Right renal cortex interstitium (tissue), 3 donors: Measurements from ENCODE around the gene PCDHGB4. TPM values are rescaled to one million over a fixed set of nuclear protein-coding genes. Genes with fewer than 3 reads are reported as not detected.
"Not testable (repeated sequence)": the region's sequence is repeated elsewhere in the genome, so short reads cannot be mapped to it uniquely, and the experiment has no call there.

Experiments
- DNase-seq, 3 donors: peaks; one replicate each; pipeline ENCODE4 v3.0.0-alpha.2; 2013; ENCODE audit warnings: low read depth in 3 of 3, low spot score in 2 of 3
- polyA plus RNA-seq, 3 donors: library from polyadenylated mRNA; unstranded; fragments of 120-200 nt; gene quantifications; one replicate each; pipeline ENCODE4 v1.2.1, GENCODE V29; 2013; ENCODE audit not compliant: insufficient read length in 3 of 3

Gene PCDHGB4
- polyA plus RNA-seq = 1 to 10 TPM; 5.3 to 6.0 (median 5.5) TPM

GRCh38 chr5:141387557-141388311 is at the start of gene PCDHGB4:
Gene PCDHGB4, plus strand, starts transcription at chr5:141387698. Its CDS starts 187 bp downstream, at chr5:141387885.
- DNase-seq = not testable (repeated sequence)

GRCh38 chr5:141338538-141339306 is 48.8 kb upstream of the PCDHGB4 start, which contains the start of gene PCDHGA2:
Gene PCDHGA2, plus strand, starts transcription at chr5:141338760.
- DNase-seq = peak in 2 of 3 donors; percentile 25 to 43

- not testable (repeated sequence) for DNase-seq
Measured at GRCh38 chr5:141340781-141341354, 46.6 kb upstream of the PCDHGB4 start.

- no peak for DNase-seq
Measured at GRCh38 chr5:141342773-141343172, 44.7 kb upstream of the PCDHGB4 start.

GRCh38 chr5:141343242-141343952 is 44.1 kb upstream of the PCDHGB4 start, which contains the start of gene PCDHGA3:
Gene PCDHGA3, plus strand, starts transcription at chr5:141343829. Its CDS starts 205 bp downstream, at chr5:141344034.
- no peak for DNase-seq

GRCh38 chr5:141343953-141344463 is 43.5 kb upstream of the PCDHGB4 start:
- DNase-seq = no peak

GRCh38 chr5:141345327-141345726 is 42.2 kb upstream of the PCDHGB4 start:
- DNase-seq = no peak

GRCh38 chr5:141346017-141346416 is 41.5 kb upstream of the PCDHGB4 start:
- not testable (repeated sequence) for DNase-seq

GRCh38 chr5:141349917-141350619 is 37.4 kb upstream of the PCDHGB4 start, which contains the start of gene PCDHGB1:
Gene PCDHGB1, plus strand, starts transcription at chr5:141350099. Its CDS starts 162 bp downstream, at chr5:141350261.
- no peak for DNase-seq

GRCh38 chr5:141351591-141351990 is 35.9 kb upstream of the PCDHGB4 start:
- no peak for DNase-seq

- no peak for DNase-seq
Measured at GRCh38 chr5:141354900-141355469, 32.5 kb upstream of the PCDHGB4 start, which contains the start of gene PCDHGA4. Gene PCDHGA4, plus strand, starts transcription at chr5:141355021. Its CDS starts 87 bp downstream, at chr5:141355108.

GRCh38 chr5:141355641-141356040 is 31.9 kb upstream of the PCDHGB4 start:
- DNase-seq = no peak

- DNase-seq = no peak
Measured at GRCh38 chr5:141356133-141356532, 31.4 kb upstream of the PCDHGB4 start.

GRCh38 chr5:141356950-141357349 is 30.5 kb upstream of the PCDHGB4 start:
- DNase-seq = no peak

GRCh38 chr5:141359790-141360426 is 27.6 kb upstream of the PCDHGB4 start, which contains the start of gene PCDHGB2:
Gene PCDHGB2, plus strand, starts transcription at chr5:141359994. Its CDS starts 142 bp downstream, at chr5:141360136.
- no peak for DNase-seq

- DNase-seq = no peak
Measured at GRCh38 chr5:141360685-141361084, 26.8 kb upstream of the PCDHGB4 start.

- DNase-seq = no peak
Measured at GRCh38 chr5:141362719-141363118, 24.8 kb upstream of the PCDHGB4 start.

- DNase-seq = no peak
Measured at GRCh38 chr5:141363952-141364660, 23.4 kb upstream of the PCDHGB4 start, which contains the start of gene PCDHGA5. Gene PCDHGA5, plus strand, starts transcription at chr5:141364162. Its CDS starts 169 bp downstream, at chr5:141364331.
